ENCODE results near the gene SULT1C2.

DNA sequence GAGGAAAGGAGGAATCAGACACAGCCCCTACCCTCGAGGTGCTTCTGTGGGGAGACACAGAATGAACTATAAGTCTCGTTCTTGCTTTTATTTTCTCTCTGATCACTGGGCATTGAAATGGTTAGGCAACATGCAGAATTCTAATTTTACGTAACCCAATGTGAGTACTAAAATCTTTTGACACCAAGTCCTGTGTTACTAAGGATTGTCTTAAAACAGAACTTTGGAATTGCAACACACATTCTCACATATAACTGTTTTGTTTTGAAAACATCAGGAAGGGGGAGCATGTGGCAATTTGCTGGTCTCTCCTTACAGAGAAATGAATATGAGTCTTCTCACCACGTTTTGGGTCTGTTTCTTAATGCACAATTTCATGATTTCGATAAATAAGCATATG lies 65.4 kb downstream of the SULT1C2 start:
- TF ChIP-seq, protein P1, sequence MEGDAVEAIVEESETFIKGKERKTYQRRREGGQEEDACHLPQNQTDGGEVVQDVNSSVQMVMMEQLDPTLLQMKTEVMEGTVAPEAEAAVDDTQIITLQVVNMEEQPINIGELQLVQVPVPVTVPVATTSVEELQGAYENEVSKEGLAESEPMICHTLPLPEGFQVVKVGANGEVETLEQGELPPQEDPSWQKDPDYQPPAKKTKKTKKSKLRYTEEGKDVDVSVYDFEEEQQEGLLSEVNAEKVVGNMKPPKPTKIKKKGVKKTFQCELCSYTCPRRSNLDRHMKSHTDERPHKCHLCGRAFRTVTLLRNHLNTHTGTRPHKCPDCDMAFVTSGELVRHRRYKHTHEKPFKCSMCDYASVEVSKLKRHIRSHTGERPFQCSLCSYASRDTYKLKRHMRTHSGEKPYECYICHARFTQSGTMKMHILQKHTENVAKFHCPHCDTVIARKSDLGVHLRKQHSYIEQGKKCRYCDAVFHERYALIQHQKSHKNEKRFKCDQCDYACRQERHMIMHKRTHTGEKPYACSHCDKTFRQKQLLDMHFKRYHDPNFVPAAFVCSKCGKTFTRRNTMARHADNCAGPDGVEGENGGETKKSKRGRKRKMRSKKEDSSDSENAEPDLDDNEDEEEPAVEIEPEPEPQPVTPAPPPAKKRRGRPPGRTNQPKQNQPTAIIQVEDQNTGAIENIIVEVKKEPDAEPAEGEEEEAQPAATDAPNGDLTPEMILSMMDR (IDR thresholded peaks at IDR 0.05; ENCODE audit: low read depth, low read length, poor library complexity, severe bottlenecking), result no peak
- no peak for TF ChIP-seq EZH2phosphoT487 (IDR thresholded peaks at IDR 0.05; ENCODE audit: borderline replicate concordance, low read length)
